HCT116 (cell line): Measurements from ENCODE around the gene POLA1. TPM values are rescaled to one million over a fixed set of nuclear protein-coding genes. Genes with fewer than 3 reads are reported as not detected.

Source experiments
- ATAC-seq: fragments of 200-7000 bp; cut with Tn5 transposase; 2 replicates; pipeline ENCODE4 v1.9.1; 2020; ENCODE audit warnings: mild to moderate bottlenecking, moderate library complexity
- BruUV-seq: library from RNA; stranded (reverse); fragments of 400-500 nt; replicated peaks from 2 replicates; lab custom pipeline; 2021; lab: Mats Ljungman, UMichigan
- CTCF ChIA-PET: fragments of 300-600 bp; sonication (Branson Sonifier 250); formaldehyde crosslinking; loops from one replicate; lab custom pipeline; 2021; ENCODE audit warnings: antibody characterized with exemption; lab: Charles Lee
- POLR2A ChIA-PET: fragments of 300-600, 350-600 bp; sonication (Branson Sonifier 250); formaldehyde crosslinking; loops from one replicate; lab custom pipeline; 2021; ENCODE audit warnings: antibody characterized with exemption; lab: Charles Lee
- RAD21 ChIA-PET, 2 experiments: fragments of 300-600 bp; sonication (Branson Sonifier 250); formaldehyde crosslinking; loops; one replicate each; lab custom pipeline; 2023; ENCODE audit warnings: low total read pairs in 2 of 2; ENCODE audit not compliant: uncharacterized antibody in 2 of 2, unreplicated experiment in 2 of 2, low non-redundant PET in 1 of 2; lab: Charles Lee
- DNase-seq: peaks from one replicate; pipeline ENCODE4 v3.0.0-alpha.2; 2010; ENCODE audit warnings: low read depth, low spot score
- H2AFZ ChIP-seq: fragments of 200-600 bp; shearing (Covaris generic), sonication (generic); 2 replicates; pipeline ENCODE4 v1.6.1; 2017; ENCODE audit warnings: low read depth, mixed run types, mixed read lengths, antibody characterized with exemption, low read length; ENCODE audit not compliant: poor library complexity, severe bottlenecking
- H3K27ac ChIP-seq: 2 replicates; pipeline ENCODE4 v1.5.1; 2012; ENCODE audit warnings: low read depth, low read length
- H3K27me3 ChIP-seq: fragments of 200-600 bp; sonication (generic); 2 replicates; pipeline ENCODE4 v1.6.1; 2016; ENCODE audit warnings: mixed run types, low read length, mixed read lengths; ENCODE audit not compliant: insufficient read depth
- H3K36me3 ChIP-seq, 2 experiments: fragments of 200-500 bp in 1 of 2; fragments of 200-600 bp in 1 of 2; sonication (Bioruptor generic) in 1 of 2; sonication (generic) in 1 of 2; 2 replicates each; pipeline versions ENCODE4 v1.5.1 to v1.6.1; 2014 to 2016; ENCODE audit warnings: low read length in 2 of 2, inconsistent platforms in 1 of 2, mixed read lengths in 1 of 2, mixed run types in 1 of 2; ENCODE audit not compliant: insufficient read depth in 2 of 2, control insufficient read depth in 1 of 2
- H3K4me1 ChIP-seq, 2 experiments: fragments of 200-600 bp in 1 of 2; sonication (generic) in 1 of 2; 2 replicates each; pipeline versions ENCODE4 v1.5.1 to v1.6.1; 2012 to 2017; ENCODE audit warnings: low read length in 2 of 2, inconsistent platforms in 1 of 2, mild to moderate bottlenecking in 1 of 2, mixed read lengths in 1 of 2, mixed run types in 1 of 2, moderate library complexity in 1 of 2; ENCODE audit not compliant: insufficient read depth in 2 of 2, control insufficient read depth in 1 of 2
- H3K4me2 ChIP-seq: fragments of 200-600 bp; sonication (generic); 2 replicates; pipeline ENCODE4 v1.6.1; 2017; ENCODE audit warnings: mixed run types, low read length, mixed read lengths
- H3K4me3 ChIP-seq, 2 experiments: fragments of 200-600 bp in 1 of 2; sonication (generic) in 1 of 2; replicated peaks in 1 of 2; 2 replicates each; pipeline ENCODE4 v1.5.1; 2011 to 2016; ENCODE audit warnings: low read length in 2 of 2, control low read depth in 1 of 2, low read depth in 1 of 2, mild to moderate bottlenecking in 1 of 2, mixed read lengths in 1 of 2, mixed run types in 1 of 2
- H3K79me2 ChIP-seq: fragments of 200-600 bp; sonication (generic); 2 replicates; pipeline ENCODE4 v1.6.1; 2017; ENCODE audit warnings: mild to moderate bottlenecking, mixed run types, low read length, moderate library complexity, mixed read lengths; ENCODE audit not compliant: insufficient read depth
- H3K9ac ChIP-seq: fragments of 200-600 bp; sonication (generic); 2 replicates; pipeline ENCODE4 v1.6.1; 2016; ENCODE audit warnings: low read length, mixed read lengths
- H3K9me2 ChIP-seq: fragments of 200-600 bp; sonication (generic), shearing (Covaris generic); 2 replicates; pipeline ENCODE4 v1.6.1; 2017; ENCODE audit warnings: mixed run types, mild to moderate bottlenecking, moderate library complexity; ENCODE audit not compliant: insufficient read depth
- H3K9me3 ChIP-seq, 2 experiments: fragments of 200-500 bp in 1 of 2; fragments of 200-600 bp in 1 of 2; sonication (Bioruptor generic) in 1 of 2; sonication (generic) in 1 of 2; 2 replicates each; pipeline ENCODE4 v1.6.1; 2014 to 2017; ENCODE audit warnings: low read length in 2 of 2, mixed read lengths in 2 of 2, inconsistent platforms in 1 of 2, low read depth in 1 of 2, mild to moderate bottlenecking in 1 of 2, mixed run types in 1 of 2, moderate library complexity in 1 of 2; ENCODE audit not compliant: control insufficient read depth in 1 of 2, insufficient read depth in 1 of 2
- H4K20me1 ChIP-seq: fragments of 200-600 bp; sonication (generic), shearing (Covaris generic); 2 replicates; pipeline ENCODE4 v1.6.1; 2017; ENCODE audit warnings: mixed run types, mild to moderate bottlenecking, moderate library complexity; ENCODE audit not compliant: insufficient read depth
- CEBPB ChIP-seq: IDR thresholded peaks from 2 replicates; pipeline ENCODE4 v1.6.1; 2012; ENCODE audit warnings: low read depth
- CTCF ChIP-seq, 3 experiments: fragments of 200-600 bp in 1 of 3; sonication (generic) in 1 of 3; IDR thresholded peaks in 2 of 3; conservative IDR thresholded peaks in 1 of 3; 2 replicates each; pipeline ENCODE4 v1.5.1; 2012 to 2017; ENCODE audit warnings: low read depth in 2 of 3, low read length in 2 of 3, antibody characterized with exemption in 1 of 3, borderline replicate concordance in 1 of 3, control low read depth in 1 of 3, mild to moderate bottlenecking in 1 of 3, mixed read lengths in 1 of 3, mixed run types in 1 of 3, moderate library complexity in 1 of 3; ENCODE audit not compliant: insufficient read depth in 1 of 3
- RAD21 ChIP-seq: IDR thresholded peaks from 2 replicates; pipeline ENCODE4 v1.6.1; 2012; ENCODE audit warnings: low read depth, mild to moderate bottlenecking
- SIN3A ChIP-seq: IDR thresholded peaks from 2 replicates; pipeline ENCODE4 v1.6.1; 2012; ENCODE audit warnings: low read depth
- intact Hi-C: fragments of 100-400 bp; cut with micrococcal nuclease; formaldehyde crosslinking; loops from 2 replicates; pipeline ENCODE4 v1.10.0; 2022
- total RNA-seq: library from RNA; stranded (reverse); gene quantifications from one replicate; pipeline ENCODE4 v1.2.1, GENCODE V29; 2021; ENCODE audit not compliant: unreplicated experiment
- TF ChIP-seq, protein P1 (sequence below): IDR thresholded peaks from 2 replicates; pipeline ENCODE4 v1.6.1; 2011; ENCODE audit warnings: mild to moderate bottlenecking, low read length, moderate library complexity; ENCODE audit not compliant: insufficient replicate concordance; ENCODE audit errors: extremely low read depth

Gene POLA1
- total RNA-seq, 1 experiment from 2014 or later = 27.0 TPM

DNA sequence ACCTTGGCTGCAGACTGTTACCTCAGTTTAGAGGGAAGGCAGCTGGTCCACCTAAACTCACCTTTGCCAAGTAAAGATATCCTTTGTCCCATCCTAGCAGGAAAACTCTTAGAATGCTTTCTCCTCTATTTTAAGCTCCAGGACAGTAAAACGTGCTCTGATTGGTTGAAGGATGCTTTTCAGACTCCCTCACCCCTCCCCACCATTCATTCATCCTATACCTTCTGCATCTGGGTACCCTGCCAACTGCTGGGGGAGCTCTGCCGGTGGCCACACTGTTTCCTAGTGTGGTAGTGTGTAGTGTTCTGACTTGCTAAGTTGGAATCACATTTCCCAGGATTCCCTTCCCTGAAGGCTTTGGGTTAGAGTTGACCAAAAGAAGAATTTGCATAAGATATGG, 20.3 kb upstream of the POLA1 start:
- DNase-seq = no peak
- H3K4me1 ChIP-seq = no peaks in the 10 kb centered on the region
- intact Hi-C loops = no loop called here
- CTCF ChIA-PET = no interaction called here
- H3K9me2 ChIP-seq = no peaks in the 10 kb centered on the region
- H3K79me2 ChIP-seq = no peaks in the 10 kb centered on the region
- no peaks in the 10 kb centered on the region for H3K36me3 ChIP-seq
- RAD21 ChIA-PET = no interaction called here
- H3K27me3 ChIP-seq = no peaks in the 10 kb centered on the region
- H3K4me3 ChIP-seq = no peak overlapping the region
- no peaks in the 10 kb centered on the region for H4K20me1 ChIP-seq
- no peaks in the 10 kb centered on the region for H3K9me3 ChIP-seq
- POLR2A ChIA-PET = no interaction called here
- H3K27ac ChIP-seq = no peak overlapping the region
- no peak overlapping the region for H3K4me2 ChIP-seq
- no peak overlapping the region for H2AFZ ChIP-seq
- no peak for ATAC-seq
- BruUV-seq = no TSS peak
- TF ChIP-seq, protein P1, sequence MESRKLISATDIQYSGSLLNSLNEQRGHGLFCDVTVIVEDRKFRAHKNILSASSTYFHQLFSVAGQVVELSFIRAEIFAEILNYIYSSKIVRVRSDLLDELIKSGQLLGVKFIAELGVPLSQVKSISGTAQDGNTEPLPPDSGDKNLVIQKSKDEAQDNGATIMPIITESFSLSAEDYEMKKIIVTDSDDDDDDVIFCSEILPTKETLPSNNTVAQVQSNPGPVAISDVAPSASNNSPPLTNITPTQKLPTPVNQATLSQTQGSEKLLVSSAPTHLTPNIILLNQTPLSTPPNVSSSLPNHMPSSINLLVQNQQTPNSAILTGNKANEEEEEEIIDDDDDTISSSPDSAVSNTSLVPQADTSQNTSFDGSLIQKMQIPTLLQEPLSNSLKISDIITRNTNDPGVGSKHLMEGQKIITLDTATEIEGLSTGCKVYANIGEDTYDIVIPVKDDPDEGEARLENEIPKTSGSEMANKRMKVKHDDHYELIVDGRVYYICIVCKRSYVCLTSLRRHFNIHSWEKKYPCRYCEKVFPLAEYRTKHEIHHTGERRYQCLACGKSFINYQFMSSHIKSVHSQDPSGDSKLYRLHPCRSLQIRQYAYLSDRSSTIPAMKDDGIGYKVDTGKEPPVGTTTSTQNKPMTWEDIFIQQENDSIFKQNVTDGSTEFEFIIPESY = no peak
- no peak for TF ChIP-seq CEBPB
- H3K9ac ChIP-seq = no peak overlapping the region

GRCh38 chrX:24676403-24677024, 17.2 kb upstream of the POLA1 start:
- no peak for DNase-seq
- ChIA-PET RAD21 (no interaction called here), CTCF (interaction anchor here (0.6 to 1.0 kb wide), 3 partner anchors 12 to 281 kb away, joined by 3 to 6 read pairs (median 5); no protein-coding TSS in a partner anchor)

More at GRCh38 chrX:24676403-24677024, 17.2 kb upstream of the POLA1 start:
- Histone ChIP-seq H3K79me2 (no peaks in the 10 kb centered on the region), H3K9me2 (no peaks in the 10 kb centered on the region), H3K9ac (no peak overlapping the region), H3K27ac (no peak overlapping the region), H3K27me3 (no peaks in the 10 kb centered on the region), H3K4me1 (no peaks in the 10 kb centered on the region), H3K9me3 (no peaks in the 10 kb centered on the region), H2AFZ (peak overlapping the region; percentile 35), H3K4me2 (no peak overlapping the region), H4K20me1 (no peaks in the 10 kb centered on the region), H3K36me3 (no peaks in the 10 kb centered on the region), H3K4me3 (no peak overlapping the region)
- BruUV-seq = no TSS peak
- intact Hi-C loops = no loop called here
- TF ChIP-seq RAD21 (peak; percentile 33; the same call in 1 of the 2 replicates), CTCF (IDR thresholded peaks at IDR 0.05 in 2 of 3, conservative IDR thresholded peaks at IDR 0.05 in 1 of 3; ENCODE audit: borderline replicate concordance in 1 of 3, insufficient read depth in 1 of 3, low read depth in 2 of 3, low read length in 2 of 3) (peak; percentile 5 to 35 (median 26); a peak in 2 of 6 replicates), SIN3A (no peak)
- ATAC-seq = peak; percentile 76
- POLR2A ChIA-PET = no interaction called here
